ENCODE measurements around the gene NLK. TPM values are rescaled to one million over a fixed set of nuclear protein-coding genes. Genes with fewer than 3 reads are reported as not detected.

The NLK gene
- total RNA-seq, 2 donors from 2014 or later: 15.5 to 30.1 TPM

GRCh38 chr17:28008513-28008912 is 34.0 kb upstream of the NLK start:
- no peaks in the 10 kb centered on the region for H3K27me3 ChIP-seq
- peak; percentile 76 for ATAC-seq
- no peaks in the 10 kb centered on the region for H3K4me1 ChIP-seq
- no peak overlapping the region for H3K27ac ChIP-seq
- H3K4me3 ChIP-seq: no peak overlapping the region
- H3K36me3 ChIP-seq (replicated peaks in 1 of 2; ENCODE audit: insufficient read depth in 1 of 2, low read depth in 2 of 2): no peaks in the 10 kb centered on the region
- intact Hi-C loops (cut with DNase I): no loop called here
- WGBS, 2 donors: 8 to 9% methylated on average over 2 of the region's 2 CpGs
- TF ChIP-seq CTCF (IDR thresholded peaks at IDR 0.05) (peak in 3 of 7 experiments; percentile 1 to 26 (median 10)), POLR2A (IDR thresholded peaks at IDR 0.05) (no peak)
- peak; percentile 68 to 78 (median 71) for DNase-seq
- H3K9me3 ChIP-seq: no peaks in the 10 kb centered on the region

GRCh38 chr17:28010406-28010805 is 32.1 kb upstream of the NLK start:
- no peaks in the 10 kb centered on the region for H3K36me3 ChIP-seq (replicated peaks in 1 of 2; ENCODE audit: insufficient read depth in 1 of 2, low read depth in 2 of 2)
- no peak for TF ChIP-seq CTCF (IDR thresholded peaks at IDR 0.05)
- no peak for TF ChIP-seq POLR2A (IDR thresholded peaks at IDR 0.05)
- H3K4me1 ChIP-seq: no peaks in the 10 kb centered on the region
- ATAC-seq: no peak
- DNase-seq: no peak
- H3K27me3 ChIP-seq: no peaks in the 10 kb centered on the region
- 34 to 76% methylated on average over 2 of the region's 2 CpGs for WGBS, 2 donors
- no peak overlapping the region for H3K4me3 ChIP-seq
- H3K27ac ChIP-seq: no peak overlapping the region
- H3K9me3 ChIP-seq: no peaks in the 10 kb centered on the region
- intact Hi-C loops (cut with DNase I): no loop called here

GRCh38 chr17:28018439-28019070 is 23.9 kb upstream of the NLK start:
- TF ChIP-seq CTCF (IDR thresholded peaks at IDR 0.05) (no peak), POLR2A (IDR thresholded peaks at IDR 0.05) (no peak)
- WGBS, 2 donors: 79 to 86% methylated on average over 4 of the region's 4 CpGs
- Histone ChIP-seq H3K36me3 (replicated peaks in 1 of 2; ENCODE audit: insufficient read depth in 1 of 2, low read depth in 2 of 2) (no peaks in the 10 kb centered on the region), H3K9me3 (no peaks in the 10 kb centered on the region), H3K27me3 (no peaks in the 10 kb centered on the region), H3K27ac (no peak overlapping the region), H3K4me1 (no peaks in the 10 kb centered on the region), H3K4me3 (no peak overlapping the region)
- intact Hi-C loops (cut with DNase I): no loop called here
- peak in 2 of 4 donors; percentile 18 to 23 for DNase-seq
- no peak for ATAC-seq

GRCh38 chr17:28020515-28020914 is 22.0 kb upstream of the NLK start:
- ATAC-seq: no peak
- no peak overlapping the region for H3K27ac ChIP-seq
- WGBS, 2 donors: 63 to 77% methylated on average over 1 of the region's 1 CpG
- no peak for TF ChIP-seq POLR2A (IDR thresholded peaks at IDR 0.05)
- TF ChIP-seq CTCF (IDR thresholded peaks at IDR 0.05): no peak
- H3K27me3 ChIP-seq: no peaks in the 10 kb centered on the region
- intact Hi-C loops (cut with DNase I): no loop called here
- H3K4me1 ChIP-seq: no peaks in the 10 kb centered on the region
- H3K36me3 ChIP-seq (replicated peaks in 1 of 2; ENCODE audit: insufficient read depth in 1 of 2, low read depth in 2 of 2): no peaks in the 10 kb centered on the region
- H3K9me3 ChIP-seq: no peaks in the 10 kb centered on the region
- no peak for DNase-seq
- H3K4me3 ChIP-seq: no peak overlapping the region

- TF ChIP-seq POLR2A (IDR thresholded peaks at IDR 0.05): no peak
- TF ChIP-seq CTCF (IDR thresholded peaks at IDR 0.05): no peak
- intact Hi-C loops (cut with DNase I): no loop called here
- Histone ChIP-seq H3K36me3 (replicated peaks in 1 of 2; ENCODE audit: insufficient read depth in 1 of 2, low read depth in 2 of 2) (no peaks in the 10 kb centered on the region), H3K27me3 (no peaks in the 10 kb centered on the region), H3K4me1 (peaks cover 33% of the 10 kb centered on the region), H3K4me3 (no peak overlapping the region), H3K27ac (peak overlapping the region in 3 of 4 donors; percentile 28 to 85 (median 57)), H3K9me3 (no peaks in the 10 kb centered on the region)
- 67 to 81% methylated on average over 1 of the region's 1 CpG for WGBS, 2 donors
- DNase-seq (no peak), ATAC-seq (no peak)
These were observed 13.4 kb upstream of the NLK start for GRCh38 chr17:28029044-28029443.

Data from body of pancreas (tissue), 4 donors.